Fibroblast of lung (primary cell): ENCODE measurements around the gene PAQR6. TPM values are rescaled to one million over a fixed set of nuclear protein-coding genes. Genes with fewer than 3 reads are reported as not detected.

ENCODE experiments used
- DNase-seq, 2 donors: peaks; one replicate each; pipeline versions ENCODE4 v3.0.0 to v3.0.0-alpha.2; 2010; ENCODE audit warnings: low read depth in 2 of 2
- H2AFZ ChIP-seq: 2 replicates; pipeline ENCODE4 v1.5.1; 2012; ENCODE audit warnings: low read length, control low read depth, inconsistent platforms
- H3K27ac ChIP-seq: 2 replicates; pipeline ENCODE4 v1.5.1; 2011; ENCODE audit warnings: low read length, control low read depth; ENCODE audit not compliant: insufficient read depth
- H3K27me3 ChIP-seq: 2 replicates; pipeline ENCODE4 v1.5.1; 2011; ENCODE audit warnings: mild to moderate bottlenecking, low read length; ENCODE audit not compliant: control insufficient read depth, insufficient read depth
- H3K36me3 ChIP-seq: 2 replicates; pipeline ENCODE4 v1.5.1; 2011; ENCODE audit warnings: low read length; ENCODE audit not compliant: control insufficient read depth, insufficient read depth
- H3K4me1 ChIP-seq: 2 replicates; pipeline ENCODE4 v1.5.1; 2011; ENCODE audit warnings: low read length; ENCODE audit not compliant: control insufficient read depth, insufficient read depth; ENCODE audit errors: extremely low read depth
- H3K4me2 ChIP-seq: 2 replicates; pipeline ENCODE4 v1.5.1; 2011; ENCODE audit warnings: low read length, control low read depth; ENCODE audit not compliant: insufficient read depth; ENCODE audit errors: extremely low read depth
- H3K4me3 ChIP-seq, 4 experiments: fragments of 200-600 bp in 1 of 4; sonication (generic) in 1 of 4; replicated peaks in 1 of 4; 2 replicates each; pipeline ENCODE4 v1.5.1; 2011 to 2016; ENCODE audit warnings: low read length in 4 of 4, low read depth in 3 of 4, mild to moderate bottlenecking in 3 of 4, control low read depth in 2 of 4, inconsistent platforms in 1 of 4, mixed read lengths in 1 of 4; ENCODE audit not compliant: insufficient read depth in 1 of 4; ENCODE audit errors: control extremely low read depth in 1 of 4
- H3K79me2 ChIP-seq: 2 replicates; pipeline ENCODE4 v1.5.1; 2012; ENCODE audit warnings: mild to moderate bottlenecking, low read length, inconsistent platforms; ENCODE audit not compliant: control insufficient read depth, insufficient read depth
- H3K9ac ChIP-seq: 2 replicates; pipeline ENCODE4 v1.5.1; 2011; ENCODE audit warnings: mild to moderate bottlenecking, low read length, control low read depth; ENCODE audit not compliant: insufficient read depth
- H3K9me3 ChIP-seq: 2 replicates; pipeline ENCODE4 v1.5.1; 2012; ENCODE audit warnings: low read depth, low read length; ENCODE audit not compliant: control insufficient read depth, insufficient read depth
- H4K20me1 ChIP-seq: 2 replicates; pipeline ENCODE4 v1.5.1; 2011; ENCODE audit warnings: low read length; ENCODE audit not compliant: control insufficient read depth, insufficient read depth; ENCODE audit errors: extremely low read depth
- EZH2 ChIP-seq: IDR thresholded peaks from 2 replicates; pipeline ENCODE4 v1.5.1; 2012; ENCODE audit warnings: low read length, control low read depth, mild to moderate bottlenecking; ENCODE audit errors: missing control alignments
- polyA plus RNA-seq, 2 donors: library from polyadenylated mRNA; depleted of rRNA in 1 of 2; stranded (reverse) in 1 of 2; unstranded in 1 of 2; fragments of >200 nt; gene quantifications; 2 replicates each; pipeline ENCODE4 v1.2.1, GENCODE V29; 2011 to 2012; ENCODE audit warnings: missing spikeins in 1 of 2
- total RNA-seq: library from RNA; depleted of rRNA; stranded (reverse); fragments of >200 nt; gene quantifications from 2 replicates; pipeline ENCODE4 v1.2.1, GENCODE V29; 2014
- TF ChIP-seq, protein P1 (sequence below), 2 donors: IDR thresholded peaks in 1 of 2; conservative IDR thresholded peaks in 1 of 2; 1 replicate in 1 of 2; 2 replicates in 1 of 2; pipeline ENCODE4 v1.5.1; 2011 to 2012; ENCODE audit warnings: low read length in 2 of 2, control low read depth in 1 of 2, inconsistent platforms in 1 of 2, low read depth in 1 of 2, mild to moderate bottlenecking in 1 of 2

PAQR6 gene
- total and polyA plus RNA-seq, 2 donors (not counting 1 experiment from before 2014, with no cell fraction given) = 0.17 to 0.33 TPM

GRCh38 chr1:156248323-156248683 lies 447 bp upstream of the PAQR6 start:
- Histone ChIP-seq H3K4me3 (no peak overlapping the region), H3K36me3 (peaks cover 13% of the 10 kb centered on the region), H3K79me2 (no peaks in the 10 kb centered on the region), H3K4me1 (peaks cover 3% of the 10 kb centered on the region), H3K9ac (no peak overlapping the region), H3K9me3 (no peaks in the 10 kb centered on the region), H3K4me2 (no peak overlapping the region), H4K20me1 (no peaks in the 10 kb centered on the region), H2AFZ (no peak overlapping the region), H3K27ac (no peak overlapping the region), H3K27me3 (peaks cover 10% of the 10 kb centered on the region)
- TF ChIP-seq, protein P1, sequence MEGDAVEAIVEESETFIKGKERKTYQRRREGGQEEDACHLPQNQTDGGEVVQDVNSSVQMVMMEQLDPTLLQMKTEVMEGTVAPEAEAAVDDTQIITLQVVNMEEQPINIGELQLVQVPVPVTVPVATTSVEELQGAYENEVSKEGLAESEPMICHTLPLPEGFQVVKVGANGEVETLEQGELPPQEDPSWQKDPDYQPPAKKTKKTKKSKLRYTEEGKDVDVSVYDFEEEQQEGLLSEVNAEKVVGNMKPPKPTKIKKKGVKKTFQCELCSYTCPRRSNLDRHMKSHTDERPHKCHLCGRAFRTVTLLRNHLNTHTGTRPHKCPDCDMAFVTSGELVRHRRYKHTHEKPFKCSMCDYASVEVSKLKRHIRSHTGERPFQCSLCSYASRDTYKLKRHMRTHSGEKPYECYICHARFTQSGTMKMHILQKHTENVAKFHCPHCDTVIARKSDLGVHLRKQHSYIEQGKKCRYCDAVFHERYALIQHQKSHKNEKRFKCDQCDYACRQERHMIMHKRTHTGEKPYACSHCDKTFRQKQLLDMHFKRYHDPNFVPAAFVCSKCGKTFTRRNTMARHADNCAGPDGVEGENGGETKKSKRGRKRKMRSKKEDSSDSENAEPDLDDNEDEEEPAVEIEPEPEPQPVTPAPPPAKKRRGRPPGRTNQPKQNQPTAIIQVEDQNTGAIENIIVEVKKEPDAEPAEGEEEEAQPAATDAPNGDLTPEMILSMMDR (conservative IDR thresholded peaks at IDR 0.05 in 1 of 2, IDR thresholded peaks at IDR 0.05 in 1 of 2; ENCODE audit: low read depth in 1 of 2, low read length in 2 of 2) = no peak
- no peak for TF ChIP-seq EZH2
- DNase-seq = no peak

GRCh38 chr1:156246781-156247459 lies 936 bp downstream of the PAQR6 start:
- peaks cover 3% of the 10 kb centered on the region for H3K4me1 ChIP-seq
- DNase-seq = no peak
- TF ChIP-seq, protein P1 (conservative IDR thresholded peaks at IDR 0.05 in 1 of 2, IDR thresholded peaks at IDR 0.05 in 1 of 2; ENCODE audit: low read depth in 1 of 2, low read length in 2 of 2) = no peak
- TF ChIP-seq EZH2 = no peak

GRCh38 chr1:156246241-156246780 lies 1.5 kb downstream of the PAQR6 start:
- peaks cover 10% of the 10 kb centered on the region for H3K36me3 ChIP-seq
- DNase-seq = no peak
- no peak overlapping the region for H3K4me3 ChIP-seq
- no peak overlapping the region for H2AFZ ChIP-seq
- peaks cover 10% of the 10 kb centered on the region for H3K27me3 ChIP-seq
- no peaks in the 10 kb centered on the region for H3K9me3 ChIP-seq
- H3K9ac ChIP-seq = no peak overlapping the region
- TF ChIP-seq EZH2 = no peak
- TF ChIP-seq, protein P1 (conservative IDR thresholded peaks at IDR 0.05 in 1 of 2, IDR thresholded peaks at IDR 0.05 in 1 of 2; ENCODE audit: low read depth in 1 of 2, low read length in 2 of 2) = no peak
- no peak overlapping the region for H3K27ac ChIP-seq
- H3K79me2 ChIP-seq = no peaks in the 10 kb centered on the region
- no peaks in the 10 kb centered on the region for H4K20me1 ChIP-seq
- peaks cover 3% of the 10 kb centered on the region for H3K4me1 ChIP-seq
- peak overlapping the region; percentile 62 for H3K4me2 ChIP-seq

More at GRCh38 chr1:156246781-156247459, 936 bp downstream of the PAQR6 start:
- Histone ChIP-seq H3K9ac (no peak overlapping the region), H2AFZ (no peak overlapping the region), H3K79me2 (no peaks in the 10 kb centered on the region), H3K4me3 (no peak overlapping the region), H3K27me3 (peaks cover 10% of the 10 kb centered on the region), H3K27ac (no peak overlapping the region), H4K20me1 (no peaks in the 10 kb centered on the region), H3K36me3 (peaks cover 12% of the 10 kb centered on the region), H3K4me2 (no peak overlapping the region), H3K9me3 (no peaks in the 10 kb centered on the region)
